HG03108 (cell line): ENCODE measurements around the gene LYRM1.
"Not testable (repeated sequence)": the region's sequence is repeated elsewhere in the genome, so short reads cannot be mapped to it uniquely, and the experiment has no call there.

Experiments
- ATAC-seq: cut with Tn5 transposase; IDR thresholded peaks from one replicate; pipeline ENCODE4 v1.9.1; 2021; ENCODE audit warnings: moderate library complexity; ENCODE audit not compliant: unreplicated experiment

The LYRM1 gene, protein sequence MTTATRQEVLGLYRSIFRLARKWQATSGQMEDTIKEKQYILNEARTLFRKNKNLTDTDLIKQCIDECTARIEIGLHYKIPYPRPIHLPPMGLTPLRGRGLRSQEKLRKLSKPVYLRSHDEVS

DNA sequence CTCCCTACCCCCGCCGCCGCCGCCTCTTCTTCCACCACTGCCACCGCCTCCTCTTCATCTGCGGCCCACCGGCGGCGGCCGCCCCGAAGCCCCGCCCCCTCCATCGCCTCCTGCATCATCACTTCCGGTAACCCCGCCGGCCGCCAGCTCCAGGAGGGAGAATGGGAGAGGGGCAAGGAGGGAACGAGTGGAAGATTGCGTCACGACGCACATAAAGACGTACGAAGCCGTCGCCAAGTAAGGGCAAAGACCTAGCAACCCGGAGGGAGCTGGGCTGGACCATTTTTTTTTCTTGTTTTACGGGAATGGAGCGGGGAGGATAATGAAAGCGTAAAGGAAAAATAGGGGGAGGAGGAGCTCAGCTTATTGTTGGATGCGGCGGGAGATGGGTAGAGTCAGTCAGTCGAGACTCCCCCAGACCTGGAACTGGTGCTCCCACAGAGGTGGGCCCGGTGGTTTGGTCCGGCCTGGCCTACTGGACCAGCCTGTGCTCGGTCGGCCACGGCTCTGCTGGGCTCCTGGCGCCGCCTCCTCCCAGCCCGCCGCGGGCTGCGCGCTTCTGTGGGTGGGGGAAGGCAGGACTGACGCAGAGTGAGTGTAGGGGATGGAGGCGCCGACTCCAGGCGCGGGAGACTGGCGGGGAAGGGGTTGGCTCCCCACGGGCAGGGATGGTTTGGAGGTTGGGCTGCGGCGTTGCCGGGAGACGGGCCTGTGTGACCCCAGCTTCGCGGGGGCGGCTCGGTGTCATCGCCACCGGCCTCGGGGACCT lies at the start of gene LYRM1, which contains the start of gene DCUN1D3:
Gene LYRM1 (plus strand): TSS at position 473 of the 769 bp plus-strand sequence. CDS start 14,785 bp downstream, outside the sequence.
Gene DCUN1D3 (minus strand): TSS at position 60 of the 769 bp plus-strand sequence. CDS start 37,820 bp downstream, outside the sequence.
- ATAC-seq, result peak; percentile 59

DNA sequence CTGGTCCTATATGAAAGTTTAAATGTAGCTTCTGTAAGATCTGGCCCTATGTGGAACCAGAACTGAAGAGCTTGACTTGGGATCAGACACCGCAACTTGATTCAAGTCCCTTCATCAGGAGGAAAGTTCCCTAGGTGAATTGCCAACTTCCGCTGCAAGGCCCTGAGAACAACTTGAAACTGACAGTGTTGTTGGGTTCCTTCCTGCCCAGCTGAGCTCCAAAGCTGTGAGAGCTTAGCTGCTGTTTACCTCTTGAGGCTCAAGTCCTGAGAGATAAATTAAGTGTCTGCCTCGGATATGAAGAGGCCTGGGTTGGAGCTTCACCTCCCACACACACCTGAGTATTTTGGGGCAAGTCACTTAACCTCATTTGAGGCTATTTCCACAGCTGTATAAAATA lies 49.6 kb upstream of the LYRM1 start:
- no peak for ATAC-seq

DNA sequence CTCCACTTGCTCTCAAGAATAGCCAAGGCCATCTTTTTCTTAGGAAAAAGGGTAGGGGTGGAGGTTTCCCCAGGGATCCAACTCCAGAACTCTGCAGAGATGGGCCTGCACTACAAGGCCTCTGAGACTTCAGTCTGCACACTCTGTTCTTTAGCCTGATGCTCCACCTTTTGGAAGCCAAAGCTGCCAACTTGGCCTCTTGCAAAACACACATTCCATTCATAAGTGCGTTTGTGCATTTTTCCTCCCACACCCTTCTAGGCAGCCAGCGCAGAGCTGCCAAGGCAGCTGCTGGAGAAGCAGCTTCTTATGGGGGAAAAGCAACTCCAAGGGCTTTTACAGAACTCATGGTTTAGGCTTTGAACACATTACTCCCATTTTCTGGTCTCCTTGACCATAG lies 49.0 kb upstream of the LYRM1 start:
- ATAC-seq, result no peak

DNA sequence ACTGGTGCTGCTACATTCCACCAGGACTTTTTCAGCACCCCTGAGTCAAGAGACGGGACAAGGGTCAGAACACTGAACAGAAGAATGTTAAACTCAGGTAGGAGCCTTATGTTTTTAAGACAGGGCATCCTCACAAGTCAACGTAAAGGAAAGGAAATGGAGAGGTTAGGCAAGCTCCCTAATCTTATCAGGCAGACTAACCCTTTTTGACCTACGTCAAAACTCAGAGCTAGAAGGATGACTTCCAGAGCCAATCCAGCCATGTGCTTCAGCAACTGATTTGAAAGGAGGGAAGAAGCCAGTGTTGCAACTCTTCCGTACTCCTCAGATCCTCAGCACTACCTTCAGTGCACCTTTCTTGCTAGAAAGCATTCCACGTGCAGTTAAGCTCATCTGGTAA lies 47.4 kb upstream of the LYRM1 start:
- ATAC-seq, result no peak

DNA sequence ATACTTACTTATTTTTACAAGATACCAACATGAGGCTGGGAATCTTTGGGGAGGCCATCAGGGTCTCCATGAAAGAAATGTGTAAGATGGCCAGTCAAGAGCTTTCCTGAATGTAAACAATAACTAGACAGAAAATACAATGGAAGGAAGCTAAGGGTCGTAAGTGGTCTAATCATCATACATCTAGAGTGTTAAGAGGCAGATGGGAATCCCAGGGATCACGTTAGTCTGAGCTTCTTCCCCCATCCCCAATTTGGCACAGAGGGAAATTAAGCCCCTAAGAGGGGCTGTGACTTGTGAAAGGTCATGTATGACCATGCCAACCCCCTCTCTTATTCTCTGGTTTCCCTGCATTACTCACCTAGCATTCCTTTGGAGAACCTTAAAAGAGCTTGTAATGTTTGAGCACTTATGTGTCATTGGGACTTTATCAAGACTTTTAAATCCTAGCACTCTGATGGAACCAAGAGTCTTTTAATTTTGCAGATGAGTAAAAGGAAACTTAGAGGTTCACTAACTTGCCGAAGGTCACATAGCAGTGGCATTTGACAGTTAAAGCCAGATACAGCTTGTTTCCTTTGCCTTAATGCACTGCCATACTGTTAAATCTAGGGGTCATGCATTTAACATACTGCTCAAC lies 46.5 kb upstream of the LYRM1 start:
- no peak for ATAC-seq

DNA sequence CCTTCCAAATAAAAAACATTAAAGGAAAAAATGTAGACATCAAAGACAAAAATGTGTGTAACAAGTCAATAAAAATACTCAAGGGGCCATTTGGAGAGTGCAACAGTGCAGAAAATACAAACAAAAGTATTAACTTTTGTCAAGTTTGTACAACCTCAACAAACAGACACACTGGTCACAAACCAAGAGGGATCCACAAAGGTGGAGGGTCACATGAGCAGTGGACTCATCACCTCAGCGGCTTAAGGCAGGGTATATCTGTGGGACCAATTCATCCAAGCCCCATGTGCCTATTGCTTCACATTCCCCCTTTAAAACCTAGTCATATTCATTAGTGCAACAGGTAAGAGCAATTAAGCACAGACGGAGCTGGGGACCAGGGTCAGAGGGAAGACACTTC lies 45.6 kb upstream of the LYRM1 start:
- ATAC-seq, result no peak

DNA sequence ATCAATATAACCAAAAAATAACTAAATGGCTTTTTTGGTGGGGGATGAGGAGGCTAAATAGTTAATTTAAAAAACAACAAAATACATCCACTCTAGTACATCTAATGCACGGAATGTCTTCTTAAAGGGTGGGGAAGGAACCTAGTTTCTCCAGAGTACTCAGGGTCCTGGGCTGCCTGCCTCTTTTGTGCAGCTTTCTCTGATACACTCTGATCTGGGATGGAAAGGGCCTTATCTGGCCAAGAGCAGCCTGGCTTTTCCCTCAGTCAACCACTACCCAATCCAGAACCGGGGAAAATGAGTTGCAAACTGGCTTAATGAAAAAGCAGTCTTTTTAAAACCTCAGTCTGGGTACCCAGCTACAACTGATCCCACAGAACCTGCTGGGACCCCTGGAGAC lies 43.3 kb upstream of the LYRM1 start:
- no peak for ATAC-seq

DNA sequence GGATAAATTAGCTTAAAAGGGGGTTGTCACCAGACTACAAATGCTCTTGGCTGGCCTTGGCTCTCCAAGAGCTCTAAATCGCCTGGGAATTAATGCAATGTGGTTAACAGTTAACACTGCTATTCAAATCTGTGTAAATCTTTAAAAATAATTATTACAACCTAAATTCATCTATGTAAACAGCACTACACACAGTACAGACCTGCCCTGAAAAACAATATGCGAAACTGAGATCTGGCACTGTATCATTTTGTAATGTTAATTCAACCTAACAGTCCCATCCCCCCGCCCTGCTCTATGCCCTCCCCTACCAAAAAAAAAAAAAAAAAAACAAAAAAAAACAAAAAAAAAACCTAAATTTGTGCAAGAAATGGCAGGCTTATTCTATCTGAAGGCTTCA lies 41.3 kb upstream of the LYRM1 start:
- no peak for ATAC-seq

DNA sequence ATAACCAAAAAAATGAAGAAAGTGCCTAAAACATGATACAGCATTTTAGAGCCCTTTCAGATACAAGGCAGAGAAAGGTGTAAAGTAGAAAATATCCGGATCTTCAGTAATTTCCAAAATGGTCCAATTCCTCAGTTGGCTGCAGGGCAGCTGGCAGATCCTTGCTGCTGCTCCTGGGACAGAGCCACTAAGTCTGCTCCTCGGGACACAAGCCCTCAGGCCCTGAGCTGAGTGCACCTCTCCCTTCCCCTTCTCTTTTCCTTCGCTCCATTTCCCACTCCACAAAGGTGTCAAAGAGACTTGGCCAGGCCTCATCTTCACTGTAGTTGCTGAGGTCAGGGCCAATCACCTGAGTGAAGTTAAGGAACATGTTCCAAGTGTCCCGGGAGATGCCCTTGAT lies 40.9 kb upstream of the LYRM1 start:
- ATAC-seq, result no peak

DNA sequence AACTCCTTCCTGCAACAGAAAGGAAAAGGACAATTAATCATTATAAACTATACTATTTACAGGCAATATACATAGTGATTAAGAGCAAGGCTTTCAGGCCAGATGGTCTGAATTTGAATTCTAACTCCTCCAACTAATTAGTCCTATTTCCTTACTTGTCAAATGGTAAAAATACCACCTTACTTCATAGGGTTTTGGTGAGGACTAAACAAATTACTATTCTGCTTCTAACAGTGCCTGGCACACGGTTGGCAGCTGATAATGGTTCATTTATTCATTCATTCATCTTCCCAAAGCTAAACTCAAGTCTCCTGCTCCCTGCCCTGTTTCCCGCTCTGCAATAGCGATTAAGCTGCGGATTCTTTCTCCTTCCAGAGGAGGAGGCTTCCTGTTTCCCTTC lies 40.2 kb upstream of the LYRM1 start:
- no peak for ATAC-seq

DNA sequence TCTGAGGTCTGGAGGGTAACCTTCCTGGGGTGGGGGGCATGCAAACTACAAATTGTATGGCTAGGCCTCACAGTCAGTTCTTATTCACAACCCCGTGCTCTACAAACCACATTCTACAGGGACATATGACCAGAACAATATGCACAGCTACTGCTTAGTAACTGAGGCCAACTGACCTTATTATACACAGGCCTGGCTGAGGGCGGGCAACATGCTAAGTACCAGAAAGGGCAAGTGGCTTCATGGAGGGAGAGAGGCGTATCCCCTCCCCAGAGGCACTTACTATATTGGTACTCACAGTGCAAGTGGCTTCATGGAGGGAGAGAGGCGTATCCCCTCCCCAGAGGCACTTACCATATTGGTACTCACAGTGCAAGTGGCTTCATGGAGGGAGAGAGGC lies 39.6 kb upstream of the LYRM1 start:
- ATAC-seq, result not testable (repeated sequence)

DNA sequence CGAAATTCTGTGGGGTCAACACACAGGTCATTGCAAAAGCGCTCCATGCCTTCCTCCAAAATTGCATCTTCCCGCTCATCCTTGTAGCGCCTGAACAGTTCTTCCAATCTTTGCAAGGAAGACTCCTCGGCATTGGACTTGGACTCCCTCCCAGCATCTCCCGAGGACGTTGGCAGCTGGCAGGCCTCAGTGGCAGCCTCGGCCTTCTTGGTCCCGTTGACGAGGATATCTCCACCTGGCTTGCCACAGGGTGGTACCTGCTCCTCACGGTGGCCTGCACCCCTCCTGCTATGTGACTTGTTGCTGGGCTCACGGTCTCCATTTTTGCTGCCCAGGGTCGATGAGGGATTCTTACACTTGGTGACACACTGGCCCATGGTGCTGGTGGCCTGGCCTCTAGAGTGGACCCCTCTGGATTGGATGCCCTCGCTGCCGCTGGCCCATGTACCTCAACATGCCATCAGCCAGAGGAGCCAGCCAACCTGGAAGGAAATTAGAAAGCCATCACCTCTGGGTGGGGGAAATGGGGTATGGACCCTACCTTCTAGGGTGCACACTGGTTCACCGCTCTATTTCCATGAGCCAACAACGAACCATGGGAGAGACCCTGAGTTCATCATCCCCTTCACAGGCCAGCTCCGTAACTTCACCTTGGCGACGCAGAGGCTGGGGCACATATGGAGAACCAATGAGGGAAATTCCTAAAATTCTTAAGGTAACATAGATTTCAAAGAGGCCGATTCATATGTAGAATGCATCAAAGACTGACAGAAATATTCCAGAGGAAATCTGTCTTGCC lies 38.2 kb upstream of the LYRM1 start:
- ATAC-seq, result no peak

DNA sequence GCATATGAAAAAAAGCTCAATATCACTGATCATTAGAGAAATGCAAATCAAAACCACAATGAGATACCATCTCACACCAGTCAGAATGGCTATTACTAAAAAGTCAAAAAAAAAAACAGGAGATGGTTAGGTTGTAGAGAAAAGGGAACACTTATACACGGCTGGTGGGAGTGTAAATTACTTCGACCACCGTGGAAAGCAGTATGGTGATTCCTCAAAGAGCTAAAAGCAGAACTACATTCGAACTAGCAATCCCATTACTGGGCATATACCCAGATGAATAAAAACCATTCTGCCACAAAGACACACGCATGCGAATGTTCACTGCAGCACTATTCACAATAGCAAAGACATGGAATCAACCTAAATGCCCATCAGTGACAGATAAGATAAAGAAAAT lies 36.2 kb upstream of the LYRM1 start:
- not testable (repeated sequence) for ATAC-seq

DNA sequence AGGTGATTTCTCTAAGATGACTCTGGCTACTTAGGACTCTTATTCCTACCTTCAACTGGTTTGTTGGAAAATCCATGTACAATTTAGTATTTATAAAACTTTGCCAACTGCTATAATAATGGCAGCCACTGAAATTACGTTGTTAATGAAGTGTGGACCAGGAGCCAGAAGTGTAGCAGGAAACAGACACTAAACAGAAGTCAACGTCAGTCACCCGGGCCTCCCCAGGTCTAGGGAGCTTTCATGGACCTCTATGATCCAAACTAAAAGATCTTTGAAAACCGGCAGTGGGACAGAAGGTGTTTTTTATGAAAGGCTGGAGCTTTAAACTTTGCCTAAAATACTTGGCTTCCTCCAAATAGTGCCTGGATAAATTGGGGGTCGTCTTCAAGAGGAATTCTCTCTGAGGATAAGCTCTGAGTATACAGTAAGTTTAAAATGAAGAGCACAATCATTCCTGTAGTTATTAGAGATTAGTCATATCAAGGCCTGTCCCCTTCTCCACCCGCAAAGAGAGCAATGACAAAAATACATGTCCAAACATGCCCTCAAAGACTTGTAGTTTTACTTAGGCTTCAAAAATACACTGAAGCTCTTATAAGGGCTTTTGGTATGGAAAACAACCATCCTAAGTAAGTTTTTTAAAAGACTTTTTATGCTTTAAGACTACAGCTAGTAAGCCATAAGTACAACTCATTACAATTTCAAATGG lies 35.0 kb upstream of the LYRM1 start:
- no peak for ATAC-seq

DNA sequence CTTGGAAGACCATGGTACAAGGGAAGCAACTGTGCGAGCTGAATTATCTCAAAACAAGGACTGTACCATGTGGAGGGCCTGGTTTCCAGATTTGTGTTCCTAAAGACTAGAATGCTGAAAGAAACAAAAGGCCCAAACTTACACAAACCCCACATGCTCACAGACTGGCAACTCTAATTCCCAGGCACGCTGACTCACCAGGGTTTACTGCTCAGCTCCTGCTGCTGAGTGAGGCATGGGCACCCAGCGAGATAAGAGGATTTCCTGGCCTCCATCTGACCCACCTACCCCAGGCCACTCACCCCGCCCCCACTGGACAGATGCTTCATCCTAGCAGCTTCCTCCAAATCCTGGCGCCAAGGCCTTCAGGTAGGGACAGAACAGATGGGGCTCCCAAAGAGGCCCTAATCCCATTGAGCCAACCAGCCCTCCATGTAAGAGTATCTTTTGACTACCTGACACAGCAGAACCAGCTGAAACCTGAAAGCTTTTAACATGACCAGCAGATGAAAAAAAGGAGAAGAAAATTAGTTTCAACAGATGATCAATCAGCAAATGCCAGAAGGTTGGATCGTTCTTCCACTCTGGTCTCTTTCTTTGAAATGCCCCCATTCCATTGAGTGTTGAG lies 34.3 kb upstream of the LYRM1 start:
- ATAC-seq, result no peak

DNA sequence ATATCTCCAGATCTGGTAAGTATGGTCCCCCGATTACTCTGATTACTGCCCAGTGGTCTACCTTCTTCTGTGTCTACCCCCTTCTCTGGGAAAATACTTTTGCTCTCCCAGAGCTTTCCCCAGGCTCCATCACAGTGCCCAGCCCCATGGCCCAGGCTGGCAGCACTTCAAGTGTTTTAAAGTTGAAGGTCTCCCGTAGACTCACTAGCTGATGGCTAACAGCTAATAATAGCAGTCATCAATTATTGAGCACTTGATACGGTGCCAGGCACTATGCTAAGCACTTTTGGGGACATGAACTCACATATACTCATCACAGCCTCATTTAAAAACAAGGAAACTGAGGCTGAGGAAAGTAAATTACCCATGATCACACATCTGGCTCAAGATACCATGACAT lies 33.8 kb upstream of the LYRM1 start:
- ATAC-seq, result no peak

DNA sequence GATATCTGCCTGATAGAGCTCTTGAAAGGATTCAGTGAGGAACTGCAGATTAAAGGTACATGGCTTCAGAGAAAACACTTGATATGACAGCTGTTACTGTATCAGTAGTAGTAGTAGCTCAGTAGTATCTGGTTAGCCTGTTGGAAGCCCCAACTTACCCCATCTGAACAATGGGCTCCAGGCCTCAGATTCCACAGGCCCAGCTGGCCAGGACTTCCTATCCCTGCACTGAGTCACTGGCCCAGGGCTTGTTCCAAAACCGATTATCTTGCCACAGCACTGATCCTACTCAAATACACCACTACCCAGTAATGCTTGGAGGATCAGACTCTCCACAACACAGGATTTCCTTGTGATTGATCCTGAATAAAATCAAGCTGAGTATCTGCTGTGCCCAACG lies 33.0 kb upstream of the LYRM1 start:
- no peak for ATAC-seq

DNA sequence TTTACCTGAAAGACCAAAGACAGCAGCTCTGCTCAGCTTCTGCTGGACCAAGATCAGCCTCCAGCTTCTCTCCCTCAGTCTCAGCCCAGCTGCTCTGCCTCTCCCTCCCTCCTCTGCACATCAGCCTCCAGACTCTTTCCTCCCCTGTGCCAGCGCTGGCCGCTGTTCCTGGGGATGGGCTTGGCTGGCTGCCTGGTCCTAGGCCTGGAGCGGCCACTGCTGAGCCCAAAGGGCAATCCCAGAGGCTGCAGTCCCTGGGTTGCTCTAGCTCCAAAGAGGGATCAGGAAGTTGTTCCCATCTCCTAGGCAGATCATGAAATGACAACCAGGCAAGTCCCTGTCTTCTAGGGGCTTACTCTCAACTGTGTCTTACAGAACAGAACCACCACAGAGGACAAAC lies 31.7 kb upstream of the LYRM1 start:
- ATAC-seq, result no peak

DNA sequence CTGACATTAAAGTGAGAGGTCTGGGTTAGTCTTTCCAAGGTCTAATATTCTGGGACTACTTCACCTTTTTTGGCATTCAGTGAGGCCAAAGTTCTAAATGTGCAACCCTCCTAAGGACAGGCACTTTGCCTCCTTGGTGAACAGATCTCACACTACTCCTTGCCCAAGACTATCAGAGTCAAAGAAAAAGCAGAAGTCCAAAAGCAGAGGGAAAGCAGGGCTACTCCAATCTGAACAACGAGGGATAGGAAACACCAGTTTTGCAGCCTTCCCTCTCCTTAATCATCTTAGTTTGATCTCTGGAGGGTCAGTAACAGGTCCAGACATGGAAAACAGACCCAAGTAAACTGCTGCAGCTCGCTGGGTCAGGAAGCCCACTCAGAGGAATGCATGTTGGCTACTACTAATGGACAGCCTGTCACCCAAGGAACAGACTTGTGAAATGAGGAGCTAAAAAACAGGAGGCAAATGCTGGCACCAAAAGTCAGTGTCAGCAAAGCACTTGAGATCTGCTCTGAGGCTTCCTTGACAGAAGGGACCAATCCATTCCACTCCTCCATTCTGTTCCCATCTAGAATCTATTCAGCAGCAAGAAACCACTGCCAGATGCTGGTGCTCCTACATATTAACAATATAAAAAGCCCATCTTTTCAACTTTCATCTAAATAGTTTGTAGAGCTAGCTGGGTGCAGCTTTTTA lies 30.3 kb upstream of the LYRM1 start:
- no peak for ATAC-seq

DNA sequence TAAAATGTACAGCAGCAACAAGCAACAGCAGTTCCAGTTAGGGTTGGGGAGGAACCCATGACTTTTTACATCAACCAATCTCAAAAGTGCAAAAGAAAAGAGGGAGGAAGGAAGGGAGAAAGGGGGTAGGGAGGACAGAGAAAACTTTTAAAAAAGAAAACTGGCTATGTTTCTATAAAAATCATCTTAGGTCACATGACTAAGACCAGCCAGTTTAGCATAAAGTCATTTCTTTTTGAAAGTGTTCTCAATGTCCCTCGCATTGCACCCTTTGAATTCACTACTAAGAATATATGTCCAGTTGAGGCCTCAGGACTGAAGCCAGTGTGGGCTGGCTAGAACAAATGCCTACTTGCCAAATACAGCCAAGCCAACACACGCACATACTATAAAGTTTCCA lies 29.3 kb upstream of the LYRM1 start:
- ATAC-seq, result no peak
